ENCODE data around the gene CHN2.

CHN2 gene

DNA sequence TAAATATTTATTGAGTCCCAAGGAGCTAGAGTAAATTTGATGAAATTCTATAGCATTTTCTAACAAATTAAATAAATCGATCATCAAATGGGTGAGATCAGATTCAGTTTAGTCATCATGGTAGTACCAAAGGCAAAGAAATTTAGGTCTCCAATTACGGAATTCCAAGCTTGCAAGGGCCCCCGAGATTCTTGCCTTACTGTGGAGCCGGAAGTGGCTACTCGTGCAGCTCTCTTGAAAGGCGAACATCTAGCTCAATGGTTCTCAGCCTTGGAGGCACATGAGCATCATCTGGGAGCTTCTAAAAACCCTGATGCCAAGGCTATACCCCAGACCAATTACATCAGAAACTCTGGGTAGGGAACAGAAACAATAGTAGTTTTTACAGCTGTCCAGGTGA lies 251.2 kb downstream of the CHN2 start:
- no peak for DNase-seq

GRCh38 chr7:29447828-29448227 lies 253.3 kb downstream of the CHN2 start:
- no peak for DNase-seq

GRCh38 chr7:29449569-29450260 lies 255.1 kb downstream of the CHN2 start:
- DNase-seq: no peak

DNA sequence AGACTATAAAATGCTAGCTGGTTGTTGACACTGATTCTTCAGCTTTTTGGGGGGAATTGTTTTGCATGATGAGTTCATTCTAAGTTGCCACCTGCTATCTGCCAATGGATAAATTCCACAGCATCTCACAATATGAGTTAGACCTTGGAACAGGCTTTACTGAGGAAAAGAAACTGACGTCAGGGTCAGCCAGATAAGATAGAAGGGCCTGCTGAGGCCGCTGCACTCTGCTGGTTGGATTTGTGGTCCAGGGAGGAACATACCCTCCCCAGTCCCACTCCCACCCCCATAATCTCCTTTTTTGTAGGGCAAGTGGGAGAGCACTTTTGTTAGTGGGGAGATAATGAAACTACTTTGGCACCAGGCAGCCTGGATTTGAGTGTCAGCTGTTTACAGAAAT lies 258.4 kb downstream of the CHN2 start:
- no peak for DNase-seq

- no peak for DNase-seq
Observed at GRCh38 chr7:29454464-29454863, 259.9 kb downstream of the CHN2 start.

DNA sequence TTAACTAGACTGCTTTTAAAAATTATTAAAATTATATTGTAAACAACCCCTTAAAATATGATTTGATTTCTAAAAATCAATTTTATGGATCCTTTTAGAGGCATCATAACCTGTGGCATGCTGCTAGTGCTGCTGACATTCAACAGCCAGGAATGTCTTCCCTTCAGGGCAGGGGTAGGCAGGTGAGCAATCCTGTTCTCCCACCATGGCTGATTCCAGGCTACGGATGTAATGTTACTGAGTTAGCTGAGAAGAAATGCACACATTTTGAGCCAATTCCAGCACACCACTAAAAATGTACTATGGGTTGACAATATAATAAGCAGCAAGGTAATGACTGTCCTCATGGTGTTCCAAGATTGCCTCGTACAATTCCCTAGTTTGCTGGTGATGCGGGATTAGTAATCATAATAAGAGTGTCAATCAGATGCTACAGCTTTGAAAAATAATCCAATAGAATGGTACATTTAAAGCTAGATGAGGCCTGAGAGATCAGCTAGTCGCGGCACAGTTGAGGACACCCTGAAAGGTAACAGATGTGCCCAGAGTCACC lies 260.4 kb downstream of the CHN2 start:
- DNase-seq: no peak

GRCh38 chr7:29457141-29457561 lies 262.6 kb downstream of the CHN2 start:
- no peak for DNase-seq

DNA sequence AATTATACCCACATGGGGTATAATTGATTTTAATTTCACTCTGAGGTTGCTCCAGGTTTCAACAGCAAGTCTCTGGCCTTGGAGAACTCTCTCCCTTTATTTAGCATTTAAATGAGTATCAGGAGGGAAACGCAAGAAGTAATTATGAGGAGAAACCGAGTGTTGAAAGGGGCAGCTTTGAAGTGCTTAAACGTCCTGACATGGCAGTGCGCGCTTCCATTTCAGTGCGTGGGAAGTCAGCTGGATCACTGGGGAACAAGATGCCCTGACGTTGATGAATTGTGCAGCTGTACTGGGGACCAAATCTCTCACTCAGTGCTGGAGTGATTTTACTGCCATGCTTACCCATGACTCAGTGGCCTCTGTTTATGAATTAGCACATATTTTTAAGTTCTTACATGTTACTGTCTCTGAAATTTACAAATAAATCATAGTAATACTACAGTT lies 263.0 kb downstream of the CHN2 start:
- DNase-seq: no peak

DNA sequence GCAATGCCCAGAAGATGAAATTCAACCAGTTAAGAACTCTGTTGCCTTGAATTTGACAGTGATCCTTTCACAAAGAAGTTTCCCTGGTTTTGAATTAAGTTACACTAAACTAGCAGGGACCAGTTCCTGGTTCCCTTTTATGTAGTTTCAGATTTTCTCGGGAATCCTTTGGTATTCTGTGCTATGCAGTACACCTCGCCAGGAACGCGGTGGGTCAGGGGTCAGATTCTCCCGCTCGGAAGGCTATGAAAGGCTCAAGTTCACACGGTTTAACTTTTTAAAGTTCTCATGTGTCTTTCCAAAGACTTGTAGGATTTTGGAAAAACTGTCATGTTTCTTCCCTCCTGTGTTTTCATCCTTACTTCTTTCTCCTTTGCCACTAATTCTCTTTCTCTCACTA lies 264.4 kb downstream of the CHN2 start:
- no peak for DNase-seq

DNA sequence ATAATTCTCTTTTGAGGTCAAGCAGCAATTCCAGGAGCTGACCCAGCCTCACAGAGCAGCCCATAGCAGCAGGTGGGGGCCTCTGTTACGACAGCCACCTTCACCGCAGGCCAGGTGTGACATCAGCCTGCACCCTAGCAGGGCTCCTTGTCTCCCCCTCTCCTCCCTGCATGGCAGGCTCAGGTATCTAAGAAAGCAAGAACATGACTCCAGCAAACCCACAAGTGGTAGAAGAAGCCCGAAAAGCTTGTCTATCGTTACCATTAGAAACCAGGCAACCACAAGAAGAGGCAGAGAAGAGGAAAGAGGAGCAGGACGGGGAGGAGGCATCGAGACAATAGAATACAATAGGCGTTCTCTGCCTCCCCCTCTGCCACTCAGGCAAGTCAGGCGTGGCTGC lies 265.0 kb downstream of the CHN2 start:
- no peak for DNase-seq

DNA sequence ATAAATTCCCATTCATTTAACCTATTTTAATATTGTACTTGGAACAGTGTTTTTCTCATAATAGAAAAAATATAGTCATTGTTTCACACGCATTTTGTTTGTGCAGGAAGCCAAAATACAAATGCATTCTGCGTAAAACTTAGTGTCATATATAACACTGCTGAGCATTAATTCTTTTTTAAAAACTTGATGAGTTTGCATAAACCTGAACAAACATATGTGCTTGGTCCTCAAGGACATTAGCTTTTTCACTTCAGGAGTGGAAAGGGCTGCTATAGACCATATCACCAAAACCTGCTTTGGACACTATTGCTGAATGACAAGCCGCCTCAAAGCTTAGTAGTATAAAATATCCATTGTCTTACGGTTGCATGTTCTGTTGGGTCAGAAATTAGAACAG lies 267.4 kb downstream of the CHN2 start:
- no peak for DNase-seq

- DNase-seq: no peak
Observed at GRCh38 chr7:29463504-29464158, 269.1 kb downstream of the CHN2 start.

- DNase-seq: no peak
Observed at GRCh38 chr7:29464753-29465152, 270.2 kb downstream of the CHN2 start.

DNA sequence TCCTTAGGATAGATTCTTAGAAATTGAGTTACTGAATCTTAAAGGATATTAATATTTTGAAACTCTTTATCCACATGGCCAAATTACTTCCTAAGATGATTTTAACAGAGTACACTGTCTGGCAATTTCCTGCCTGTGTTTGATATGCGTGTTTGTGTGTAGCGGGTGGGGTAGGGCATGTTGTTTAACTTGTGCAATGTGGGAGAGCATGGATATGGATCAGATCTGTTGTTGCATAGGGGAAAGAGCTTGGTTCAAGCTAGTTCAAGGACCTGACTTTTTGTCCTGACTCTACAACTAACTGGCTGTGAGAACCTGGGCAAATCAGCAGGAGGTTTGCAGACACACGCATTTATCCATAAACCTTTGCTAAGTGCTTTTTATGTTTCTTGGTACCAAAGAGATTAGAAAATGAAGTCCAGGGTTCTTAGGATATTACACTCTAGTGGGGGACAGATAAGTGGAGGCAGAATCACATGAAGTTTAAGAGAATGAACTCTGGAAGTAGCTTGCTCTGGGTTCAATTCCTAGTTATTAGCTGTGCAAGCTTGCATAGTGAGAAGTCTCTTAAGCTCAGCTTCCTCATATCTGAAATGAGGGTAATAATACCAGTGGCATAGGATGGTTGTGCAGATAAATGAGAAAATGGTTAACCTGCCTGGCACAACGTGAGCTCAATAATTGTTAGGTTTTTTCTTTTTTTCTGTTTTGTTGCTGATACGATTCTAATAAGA lies 272.8 kb downstream of the CHN2 start:
- no peak for DNase-seq

GRCh38 chr7:29468196-29468595 lies 273.6 kb downstream of the CHN2 start:
- no peak for DNase-seq

GRCh38 chr7:29469281-29469680 lies 274.7 kb downstream of the CHN2 start:
- no peak for DNase-seq

DNA sequence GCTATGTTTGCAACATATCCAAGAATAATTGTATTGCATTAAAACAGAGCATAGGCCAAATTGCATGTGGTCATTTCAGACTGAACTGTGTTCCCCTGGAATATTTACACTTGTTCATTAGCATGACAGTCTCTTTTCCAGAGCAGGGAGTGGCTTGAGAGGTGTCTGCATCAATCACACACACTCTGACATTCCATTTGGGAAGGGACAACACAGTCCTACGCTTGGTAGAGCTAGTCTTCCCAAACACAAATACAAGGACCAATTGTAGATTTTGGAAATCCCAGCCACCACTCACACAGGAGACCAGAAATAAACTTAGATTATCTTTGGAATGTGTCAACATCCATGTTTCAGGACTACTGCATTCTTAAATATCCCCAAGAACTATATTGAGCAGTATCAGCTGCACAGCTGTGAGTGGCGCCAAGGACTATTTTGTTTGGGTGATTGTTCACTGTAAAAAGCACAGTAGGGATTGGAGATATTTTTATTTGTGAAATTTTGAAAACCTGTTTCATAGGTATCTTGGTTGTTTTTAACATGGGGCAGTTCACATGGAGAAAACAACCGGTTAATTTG lies 275.5 kb downstream of the CHN2 start:
- no peak for DNase-seq

DNA sequence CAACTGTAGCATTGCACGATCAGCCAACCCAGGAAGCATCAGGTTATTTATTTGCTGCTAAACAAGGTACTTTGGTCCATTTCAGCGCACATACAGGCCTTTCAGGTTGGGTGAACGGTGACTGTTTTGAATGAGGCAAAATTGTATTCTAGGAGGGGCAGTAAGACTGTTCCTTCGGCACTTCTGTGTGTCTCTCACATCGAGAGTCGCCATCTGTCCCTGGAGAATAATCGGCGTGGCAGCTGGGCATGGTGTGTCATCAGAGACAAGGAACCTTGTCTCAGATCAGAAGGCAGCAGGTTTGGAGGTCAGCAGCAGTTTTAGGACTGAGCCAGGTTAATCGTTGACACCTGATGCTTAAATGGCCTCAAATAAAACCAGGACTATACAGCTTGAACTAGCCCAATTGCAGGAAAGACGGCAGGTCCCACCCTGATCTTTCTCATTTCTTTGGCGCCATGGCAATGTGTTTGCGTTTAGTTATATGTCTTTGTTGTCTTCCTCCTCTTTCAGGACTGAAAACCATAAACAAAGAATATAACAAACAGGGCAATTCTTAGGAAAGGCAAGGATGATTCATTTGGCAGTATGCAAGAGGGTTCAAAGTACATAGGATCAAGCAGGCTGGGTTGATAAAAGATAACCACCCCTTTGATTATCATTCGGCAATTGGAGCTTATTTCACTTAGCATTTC lies 277.0 kb downstream of the CHN2 start:
- DNase-seq: no peak

- no peak for DNase-seq
Observed at GRCh38 chr7:29476916-29477315, 282.3 kb downstream of the CHN2 start.

GRCh38 chr7:29478226-29478625 lies 283.7 kb downstream of the CHN2 start:
- no peak for DNase-seq

DNA sequence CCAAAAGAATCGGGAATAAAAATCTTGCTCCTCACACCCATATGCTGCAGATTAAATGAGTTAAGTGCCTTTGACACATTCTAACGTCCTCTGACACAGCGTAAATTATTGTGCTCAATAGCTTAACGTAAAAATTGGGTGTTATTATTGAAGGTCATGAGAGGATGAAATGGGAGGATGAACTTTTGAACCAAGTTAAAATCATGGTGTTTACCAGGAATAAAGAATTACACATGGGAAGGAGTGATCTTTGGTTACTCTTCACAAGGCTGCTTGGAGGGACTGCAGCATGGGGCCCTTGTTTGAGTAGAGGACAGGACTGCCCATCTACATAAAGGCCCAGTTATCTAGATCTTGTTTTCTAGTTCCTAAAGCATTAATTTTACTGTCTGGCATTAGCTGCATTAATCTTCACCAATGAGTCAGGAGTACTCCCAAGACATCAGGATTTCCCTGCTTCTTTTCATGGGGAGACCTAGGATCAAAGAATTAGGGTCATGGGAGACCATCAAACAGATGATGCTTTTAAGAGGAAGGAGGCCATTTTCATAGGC lies 284.2 kb downstream of the CHN2 start:
- no peak for DNase-seq
